ENCODE data around the gene KLHL29.

Gene KLHL29

DNA sequence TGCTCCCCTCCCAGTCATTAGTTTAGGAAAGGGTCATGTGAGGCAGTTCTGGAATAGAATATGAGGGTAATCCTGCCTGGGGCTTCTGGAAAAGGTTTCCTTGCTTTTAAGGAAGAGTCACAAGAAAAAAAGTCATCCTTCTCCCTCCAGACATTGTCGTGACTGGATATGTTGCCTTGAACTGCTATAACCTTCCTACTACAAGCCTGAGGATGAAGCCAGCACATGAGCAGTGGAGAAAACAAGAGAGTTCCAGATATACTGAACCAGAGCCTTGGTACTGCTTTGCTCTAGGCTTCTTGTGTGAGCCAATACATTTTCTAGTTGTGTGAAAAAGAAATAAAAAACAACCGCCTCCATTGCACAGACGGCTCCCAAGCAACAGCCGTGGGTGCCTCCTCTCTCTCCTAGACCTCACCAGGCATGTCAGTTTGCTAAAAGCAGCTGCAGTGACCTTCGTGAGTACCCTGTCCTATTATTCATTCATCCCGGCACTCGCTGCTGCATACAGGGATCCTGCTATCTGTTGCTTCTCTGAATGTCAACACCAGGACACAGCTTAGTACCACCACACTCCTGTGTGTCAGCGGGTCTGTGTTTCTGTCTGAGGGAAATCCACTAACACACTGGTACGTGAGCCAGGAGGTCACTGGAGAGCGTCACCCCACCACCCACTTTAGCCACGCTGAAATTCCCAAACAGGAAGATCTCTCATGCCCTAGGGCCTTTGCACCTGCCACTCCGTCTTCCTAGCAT lies 186.7 kb downstream of the KLHL29 start:
- Histone ChIP-seq H3K27ac (no peak overlapping the region), H3K4me3 (no peak overlapping the region)

DNA sequence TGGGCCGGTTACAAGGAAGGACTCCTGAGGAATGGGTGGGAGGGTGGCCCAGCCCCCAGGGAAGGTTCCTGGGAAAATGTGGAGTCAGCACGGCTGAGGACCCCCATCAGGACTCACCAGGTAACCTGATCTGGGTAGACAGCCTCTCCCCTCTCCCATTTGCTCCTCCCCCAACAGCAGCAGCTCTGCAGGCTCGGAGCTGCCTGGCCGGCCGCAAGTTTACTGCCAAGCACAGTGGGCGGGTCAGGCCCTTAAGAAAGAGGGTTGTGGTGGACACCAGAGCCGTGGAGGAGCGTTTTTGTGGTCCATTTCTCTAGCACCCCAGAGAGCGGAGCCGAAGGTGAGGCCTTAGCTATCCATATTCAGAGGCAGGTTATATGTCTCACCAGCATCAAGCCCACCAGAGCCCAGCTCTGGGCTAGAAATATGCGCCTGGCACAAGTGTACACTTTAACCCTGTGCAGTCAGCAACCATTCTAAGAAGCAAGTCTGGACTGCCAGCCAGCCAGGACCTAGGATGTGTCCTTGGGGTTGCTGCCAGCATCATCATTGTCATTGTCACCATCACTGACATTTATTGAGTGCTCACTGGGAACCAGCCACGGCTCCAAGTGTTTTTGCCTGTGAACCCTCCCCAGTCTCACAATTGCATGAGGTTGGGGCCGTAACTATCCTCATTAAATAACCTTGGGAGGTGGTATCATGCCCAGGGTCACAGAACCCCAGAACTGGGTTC lies 190.1 kb downstream of the KLHL29 start:
- H3K4me3 ChIP-seq: no peak overlapping the region
- no peak overlapping the region for H3K27ac ChIP-seq

DNA sequence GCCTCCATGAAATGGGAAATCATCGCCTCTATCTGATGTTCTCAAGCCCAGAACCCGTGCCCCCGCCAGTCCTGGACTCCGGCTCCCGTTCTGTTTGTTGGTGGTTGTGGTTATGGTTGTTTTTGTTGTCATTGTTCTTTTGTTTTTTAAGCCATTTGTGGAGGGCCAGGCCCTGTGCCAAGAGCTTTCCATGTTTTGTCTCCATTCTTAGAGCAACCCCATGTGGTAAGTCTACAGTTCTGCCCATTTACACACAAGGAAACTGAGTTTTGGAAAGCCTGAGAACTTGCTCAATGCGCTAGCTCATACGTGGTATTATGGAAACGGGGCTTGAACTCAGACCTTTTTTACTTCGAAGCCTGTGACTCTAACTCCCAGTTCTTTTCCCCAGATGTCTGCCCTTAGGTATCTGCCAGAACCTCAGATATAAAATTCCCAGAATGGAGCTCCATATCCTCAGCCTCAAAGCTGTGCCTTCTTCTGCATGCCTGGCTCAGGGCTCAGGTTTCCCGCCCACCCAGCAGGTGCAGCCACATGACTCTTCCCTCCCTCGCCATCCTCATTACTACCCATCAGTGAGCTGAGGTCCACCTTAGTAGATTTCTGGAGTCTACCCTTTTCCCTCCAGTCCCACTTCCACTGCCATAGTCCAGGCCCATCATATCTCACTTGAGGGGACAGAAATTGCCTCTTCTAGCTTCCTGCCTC lies 194.1 kb downstream of the KLHL29 start:
- H3K27ac ChIP-seq: no peak overlapping the region
- H3K4me3 ChIP-seq: no peak overlapping the region

DNA sequence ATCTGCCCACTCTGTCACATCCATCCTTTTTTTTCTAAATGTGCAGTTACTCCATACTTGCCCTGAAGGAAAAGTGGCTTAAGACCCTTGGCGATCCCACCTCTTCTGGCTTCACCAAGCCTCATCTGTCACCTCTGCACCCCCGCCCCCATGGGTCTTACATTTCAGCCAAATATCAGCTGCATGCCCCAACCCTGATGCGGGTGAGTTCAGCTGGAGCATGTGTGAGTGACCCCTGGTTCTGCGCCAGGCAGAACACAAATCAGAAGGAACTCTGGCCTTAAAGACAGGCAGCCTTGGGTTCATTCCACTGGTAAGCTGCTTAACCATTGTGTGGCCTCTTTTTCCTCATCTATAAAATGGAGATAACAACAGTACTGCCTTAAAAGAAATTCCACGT lies 194.7 kb downstream of the KLHL29 start:
- Histone ChIP-seq H3K27ac (no peak overlapping the region), H3K4me3 (no peak overlapping the region)

DNA sequence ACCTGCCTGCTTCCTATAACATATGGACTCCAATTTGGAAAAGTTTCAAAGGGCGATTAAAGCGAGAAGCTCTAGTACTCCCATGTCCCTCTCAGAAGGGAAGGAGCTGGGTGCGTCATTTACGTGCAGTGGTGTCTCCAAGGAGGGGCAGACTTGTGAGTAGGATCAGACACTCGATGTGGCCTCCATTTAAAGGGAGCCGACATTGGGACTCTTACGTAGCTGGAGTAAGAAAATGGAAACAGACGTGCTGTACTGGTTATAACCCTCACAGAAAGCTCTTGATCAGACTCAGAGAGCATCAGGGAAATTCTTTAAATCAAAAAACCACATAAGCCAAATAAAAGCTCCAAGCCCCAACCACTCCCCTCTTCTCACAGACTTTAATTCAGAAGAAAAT lies 198.5 kb downstream of the KLHL29 start:
- peak overlapping the region in 1 of 21 experiments; percentile 23 for H3K27ac ChIP-seq

DNA sequence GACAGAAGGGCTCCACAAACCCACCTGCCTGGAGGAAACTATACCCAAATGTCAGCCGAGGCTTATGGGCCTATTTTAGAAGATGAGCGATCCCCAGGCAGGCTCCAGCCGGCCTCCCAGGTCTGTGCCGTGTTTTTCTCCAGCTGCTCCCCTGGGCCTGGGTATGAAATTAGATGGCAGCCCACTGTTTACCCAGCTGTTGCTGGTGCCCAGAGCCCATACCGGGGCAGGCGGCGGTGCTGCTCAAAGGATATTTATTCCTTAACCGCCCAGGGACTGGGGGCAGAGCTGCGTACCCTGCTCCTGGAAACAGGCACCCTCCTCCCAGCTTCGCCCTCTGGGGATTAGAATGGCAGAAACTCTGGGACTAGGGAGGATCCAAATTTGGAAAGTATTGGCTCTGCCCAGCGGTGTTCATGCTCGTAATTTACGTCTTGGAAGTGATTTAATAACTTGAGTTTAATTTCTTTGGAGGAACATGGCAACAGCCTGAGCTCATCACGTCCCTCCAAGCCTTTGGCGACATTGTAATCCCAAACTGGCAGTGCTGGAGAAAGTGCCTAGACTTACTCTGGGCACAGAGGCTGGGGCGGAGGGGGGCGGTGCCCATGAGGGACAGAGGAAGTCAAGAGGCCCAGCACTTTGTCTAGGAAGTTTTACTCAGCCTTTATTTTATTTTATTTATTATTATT lies 199.2 kb downstream of the KLHL29 start:
- no peak overlapping the region for H3K4me3 ChIP-seq
- H3K27ac ChIP-seq: peak overlapping the region in 1 of 21 experiments; percentile 23

More for the DNA sequence above, 198.5 kb downstream of the KLHL29 start:
- H3K4me3 ChIP-seq: no peak overlapping the region

DNA sequence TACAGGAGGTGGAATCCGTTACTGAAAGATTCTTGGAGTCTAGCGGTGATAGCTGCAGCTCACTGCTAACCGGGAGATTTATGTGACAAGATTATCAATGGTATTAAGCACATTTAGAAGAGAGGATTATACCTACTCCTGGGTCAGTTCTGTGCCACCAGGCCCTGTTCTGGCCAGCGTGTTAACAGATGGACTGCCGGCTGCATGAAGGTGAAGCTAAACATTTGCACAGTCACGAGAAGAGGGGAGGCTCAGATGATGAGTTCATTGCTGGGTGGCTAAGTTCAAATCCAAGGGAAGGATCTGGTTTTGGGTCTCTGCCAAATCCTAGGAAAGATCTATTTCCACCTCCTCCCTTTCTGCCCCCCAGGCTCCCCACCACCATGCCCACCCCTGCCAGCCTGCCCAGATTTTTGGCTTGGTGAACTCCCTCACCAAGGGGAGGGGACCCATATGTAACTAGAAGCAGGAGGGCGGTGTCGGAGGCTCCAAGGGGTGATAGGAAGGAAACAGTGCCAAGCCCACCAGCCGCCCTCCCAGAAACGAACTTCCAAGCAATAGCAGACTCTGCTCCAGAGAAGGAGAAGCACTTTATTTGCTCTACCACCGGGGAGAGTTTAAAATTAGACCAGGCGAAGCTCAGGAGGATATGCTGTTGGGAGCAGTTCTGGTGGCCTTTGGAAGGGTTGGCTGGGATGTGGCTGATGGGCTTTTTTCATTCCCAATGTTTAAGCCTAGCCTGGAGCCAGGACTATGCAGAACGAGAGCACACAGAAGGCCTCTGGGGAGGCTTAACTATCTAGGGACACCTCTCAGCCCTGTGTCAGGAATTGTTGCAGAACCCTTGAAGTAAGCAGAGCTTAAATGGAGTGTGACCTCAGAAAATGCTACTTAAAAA lies 200.5 kb downstream of the KLHL29 start:
- H3K4me3 ChIP-seq: no peak overlapping the region
- H3K27ac ChIP-seq: no peak overlapping the region

DNA sequence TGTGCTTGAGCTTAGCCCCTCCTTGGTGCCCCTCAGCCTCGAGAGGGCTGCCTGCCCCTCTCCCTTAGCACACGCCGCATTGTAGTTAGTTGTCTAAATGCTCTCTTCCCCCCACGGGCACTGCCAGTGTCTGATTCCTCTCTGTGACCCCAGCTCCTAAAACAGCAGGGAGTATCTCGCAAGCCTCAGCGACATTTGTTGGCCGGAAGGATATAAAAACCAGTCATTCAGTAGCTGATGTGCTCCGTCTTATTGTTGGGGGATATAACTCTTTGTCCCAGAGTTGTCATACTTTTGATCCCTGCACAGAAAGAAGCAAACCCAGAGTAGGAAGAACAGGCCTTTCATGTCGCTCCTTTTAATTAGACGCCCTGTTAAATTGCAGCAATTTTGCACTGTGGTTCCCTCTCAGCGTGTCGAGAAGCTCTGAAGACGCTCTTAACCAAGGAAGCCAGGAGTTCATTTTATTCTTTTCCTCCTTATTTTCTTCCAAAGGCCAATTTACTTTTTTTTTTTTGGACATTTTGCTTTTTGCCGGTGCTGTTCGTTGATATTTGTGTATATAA lies 201.8 kb downstream of the KLHL29 start:
- Histone ChIP-seq H3K4me3 (no peak overlapping the region), H3K27ac (no peak overlapping the region)

DNA sequence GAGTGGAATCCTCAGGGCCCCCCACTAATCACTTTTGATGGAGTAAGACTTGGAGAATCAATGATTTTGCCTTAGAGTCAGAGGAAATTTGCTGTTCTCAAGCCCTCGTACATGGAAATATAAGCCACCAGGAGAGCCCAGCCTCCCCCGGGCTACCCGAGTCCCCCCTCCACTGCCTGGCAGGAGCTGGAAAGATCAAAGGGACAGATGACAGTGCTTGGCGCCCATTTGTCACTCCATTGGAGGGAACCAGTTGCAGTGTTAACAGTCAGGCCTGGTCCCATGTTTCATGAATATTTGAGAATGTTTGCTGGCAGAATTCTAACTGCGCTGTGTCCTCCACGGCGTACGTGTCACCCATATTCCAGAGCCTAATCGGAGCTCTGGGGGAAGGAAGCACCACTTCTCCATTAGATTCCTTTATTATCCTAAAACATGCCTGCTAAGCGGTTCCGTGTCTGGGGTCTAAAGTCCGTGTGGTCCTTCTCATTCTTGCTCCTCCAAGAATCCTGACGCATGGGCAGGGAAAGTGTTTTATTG lies 202.4 kb downstream of the KLHL29 start:
- Histone ChIP-seq H3K4me3 (no peak overlapping the region), H3K27ac (no peak overlapping the region)

DNA sequence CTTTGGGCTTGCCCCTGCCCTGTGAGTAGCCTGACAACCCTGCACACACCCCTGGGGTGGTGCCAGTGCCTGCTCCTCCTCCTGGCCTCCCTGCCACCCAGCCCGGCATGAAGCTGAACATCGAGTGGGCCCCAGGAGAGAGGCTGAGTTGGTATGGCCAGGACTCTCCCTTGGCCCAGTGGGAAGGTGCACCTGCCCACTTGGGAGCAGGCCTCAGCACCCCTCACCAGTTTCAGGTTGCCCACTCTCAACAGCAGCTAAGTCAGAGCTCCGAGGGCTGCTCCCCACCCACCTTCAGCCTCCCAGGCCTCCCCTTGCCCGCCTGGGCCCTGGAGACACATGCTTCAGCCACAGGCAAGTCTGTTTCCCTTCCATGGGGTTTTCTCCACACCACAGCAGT lies 203.1 kb downstream of the KLHL29 start:
- no peak overlapping the region for H3K4me3 ChIP-seq
- no peak overlapping the region for H3K27ac ChIP-seq

DNA sequence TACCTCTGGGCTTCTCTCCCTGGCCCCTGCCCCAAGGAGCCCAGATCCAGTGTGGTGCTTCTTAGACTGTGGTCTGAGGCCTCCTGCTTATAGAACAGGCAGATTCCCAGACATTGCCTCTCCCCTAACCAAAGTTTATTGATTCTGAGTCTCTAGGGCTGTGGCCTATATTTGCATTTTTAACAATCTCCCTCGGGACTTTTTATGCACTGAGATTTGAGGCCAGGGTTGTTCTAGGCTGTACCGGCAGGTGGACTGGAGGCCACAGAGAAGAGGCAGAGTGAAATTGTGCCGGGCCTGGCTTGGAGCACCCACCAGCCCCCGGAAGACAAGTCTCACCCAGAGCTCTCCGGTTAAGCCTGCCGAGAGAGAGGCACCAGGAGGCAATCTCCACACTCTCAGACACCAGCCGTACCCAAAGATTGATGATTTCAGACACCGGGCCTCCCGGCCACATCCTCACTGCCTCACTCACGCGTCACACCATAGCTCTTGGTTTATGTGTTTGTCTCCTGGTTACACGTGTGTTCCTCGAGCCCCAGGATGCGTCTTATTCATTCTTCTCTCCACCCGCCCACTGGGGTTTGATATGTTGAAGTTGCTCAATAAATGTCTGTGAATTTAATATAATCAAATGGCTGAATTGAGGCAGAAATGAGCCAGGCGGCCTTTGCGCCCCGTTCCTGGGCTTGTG lies 203.7 kb downstream of the KLHL29 start:
- Histone ChIP-seq H3K27ac (no peak overlapping the region), H3K4me3 (no peak overlapping the region)

DNA sequence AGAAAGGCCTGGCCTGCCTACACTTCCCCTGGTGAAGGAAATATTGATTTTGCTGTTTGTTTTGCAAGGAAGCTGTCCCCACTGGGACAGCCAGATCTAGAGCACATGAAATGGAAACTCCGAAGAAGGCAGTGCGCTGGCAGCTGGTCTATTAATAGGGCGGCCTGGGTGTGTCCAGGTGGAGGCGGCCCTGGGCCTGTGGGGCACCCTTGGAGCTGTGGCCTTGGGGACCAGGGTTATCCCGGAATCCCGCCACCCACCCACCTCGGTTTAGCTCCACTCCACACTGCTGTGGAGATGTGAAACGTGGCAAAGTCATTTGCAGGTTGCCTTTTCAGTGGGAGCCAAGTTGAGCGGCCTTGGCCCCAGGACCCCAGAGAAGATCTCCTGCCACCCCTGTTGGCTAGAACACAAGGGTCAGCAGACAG lies 204.3 kb downstream of the KLHL29 start:
- H3K27ac ChIP-seq: no peak overlapping the region
- no peak overlapping the region for H3K4me3 ChIP-seq

DNA sequence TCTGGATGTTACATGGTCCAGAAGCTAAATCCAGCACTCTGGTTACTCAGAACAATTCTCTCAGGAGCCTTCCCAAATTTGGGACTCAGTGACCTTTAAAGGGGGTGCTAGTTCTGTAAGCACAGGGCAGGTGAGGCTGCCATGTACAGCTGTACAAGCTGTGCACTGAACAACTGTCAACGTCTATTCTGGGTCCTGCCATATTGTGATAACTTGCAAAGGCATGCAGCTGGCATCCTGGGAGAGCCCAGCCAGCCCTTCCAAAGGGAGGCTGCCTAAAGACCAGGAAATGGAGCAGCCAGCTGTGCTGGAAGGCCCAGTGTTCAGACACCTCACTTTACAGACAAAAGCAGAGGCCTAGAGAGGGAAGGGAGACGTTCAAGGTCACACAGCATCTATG lies 204.8 kb downstream of the KLHL29 start:
- no peak overlapping the region for H3K4me3 ChIP-seq
- no peak overlapping the region for H3K27ac ChIP-seq

DNA sequence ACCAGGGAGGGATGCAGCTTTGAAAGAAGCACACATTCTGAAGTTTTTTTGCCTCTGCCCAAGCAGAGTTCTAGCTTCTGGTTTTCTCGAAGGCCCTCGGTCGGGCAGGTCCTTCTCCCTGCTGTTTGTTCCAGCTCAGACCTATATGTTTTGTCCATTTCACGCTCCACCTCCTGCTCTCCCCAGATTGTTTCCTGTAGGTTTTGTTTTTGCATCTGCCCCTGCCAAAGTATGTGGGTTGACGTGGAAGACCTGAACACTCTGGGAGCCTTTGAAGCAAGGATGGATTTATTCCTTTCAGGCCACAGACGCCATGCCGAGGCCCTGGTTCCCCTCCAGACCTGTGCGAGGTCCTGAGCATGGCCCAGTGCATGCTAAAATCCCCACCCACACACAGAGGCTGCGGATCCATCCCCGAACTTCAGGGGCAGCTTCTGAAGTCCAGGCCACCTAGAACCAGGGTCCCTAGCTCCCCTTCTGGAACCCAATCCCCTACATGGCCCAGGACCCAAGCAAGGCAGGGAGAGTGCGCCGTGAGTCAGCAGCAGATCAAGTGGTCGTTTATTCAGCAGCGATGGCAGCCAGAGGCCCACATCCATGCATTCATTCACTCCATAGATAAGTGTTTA lies 205.4 kb downstream of the KLHL29 start:
- Histone ChIP-seq H3K27ac (no peak overlapping the region), H3K4me3 (no peak overlapping the region)

DNA sequence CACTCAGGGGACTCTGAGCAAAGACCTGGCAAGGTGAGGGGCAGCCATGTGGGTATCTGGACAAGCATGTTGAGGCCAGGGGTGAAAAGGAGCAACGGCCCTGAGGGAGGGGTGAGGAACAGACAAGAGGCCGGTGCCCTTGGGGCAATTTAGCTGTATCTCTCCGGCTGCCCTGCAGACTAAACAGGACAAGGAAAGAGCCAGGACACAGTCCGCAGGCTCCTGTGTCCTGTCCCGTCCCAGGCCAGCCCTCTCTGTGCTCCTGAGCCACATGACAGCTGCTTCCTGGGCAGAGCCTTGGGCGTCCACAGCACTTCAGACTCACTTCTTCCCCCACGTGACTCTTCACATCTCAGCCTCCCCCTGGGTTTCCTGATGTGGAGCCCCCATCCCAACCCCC lies 206.1 kb downstream of the KLHL29 start:
- H3K4me3 ChIP-seq: no peak overlapping the region
- H3K27ac ChIP-seq: no peak overlapping the region

DNA sequence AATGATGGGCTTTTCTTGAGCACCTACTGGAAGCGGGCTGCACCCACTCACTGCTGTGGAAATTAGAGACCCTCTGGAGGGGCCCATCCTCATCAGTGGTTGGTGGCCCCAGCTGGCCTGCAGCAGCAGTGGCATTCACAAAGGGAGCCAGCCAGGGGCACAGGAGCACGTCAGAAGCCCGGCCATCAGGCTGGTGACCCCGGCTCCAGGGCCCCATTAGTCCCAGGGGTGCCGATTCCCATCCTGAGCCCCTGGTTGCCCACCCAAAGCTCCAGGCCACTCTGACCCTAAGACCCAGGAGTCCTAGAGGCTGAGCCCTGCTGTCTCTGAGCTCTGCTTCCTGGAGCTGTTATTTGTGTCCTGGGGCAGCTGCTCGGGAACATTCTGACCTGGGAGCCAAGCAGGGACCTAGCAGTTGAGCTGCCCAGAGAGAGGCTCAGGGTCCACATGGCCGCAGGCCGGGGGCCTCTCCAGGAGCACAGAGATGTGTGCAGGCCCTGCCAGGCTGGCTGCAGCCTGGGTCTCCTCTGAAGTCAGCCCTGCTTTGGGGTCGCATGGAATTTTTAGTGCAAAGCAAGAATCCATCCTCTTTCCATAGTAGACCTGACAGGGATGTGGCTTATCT lies 207.2 kb downstream of the KLHL29 start:
- H3K4me3 ChIP-seq: no peak overlapping the region
- H3K27ac ChIP-seq: no peak overlapping the region
